Lower leg skin (tissue), 4 donors: ENCODE measurements around the gene TPST1. TPM values are rescaled to one million over a fixed set of nuclear protein-coding genes. Genes with fewer than 3 reads are reported as not detected.

Experiments
- DNase-seq, 2 donors: peaks; one replicate each; pipeline ENCODE4 v3.0.0-alpha.2; 2019; ENCODE audit warnings: low spot score in 2 of 2
- H3K4me3 ChIP-seq: fragments of 200-600 bp; sonication (generic); 2 replicates; pipeline ENCODE4 v1.5.1; 2017; ENCODE audit warnings: mild to moderate bottlenecking, low read depth; ENCODE audit not compliant: poor library complexity, severe bottlenecking
- POLR2A ChIP-seq, 2 donors: fragments of 450-650 bp; IDR thresholded peaks; one replicate each; pipeline ENCODE4 v1.6.1; 2016 to 2017; ENCODE audit warnings: antibody characterized with exemption in 2 of 2, mild to moderate bottlenecking in 1 of 2, moderate library complexity in 1 of 2
- WGBS, 2 donors: methylation state at CpG; one replicate each; pipeline ENCODE4 v1.1.5; 2018; 5-methylcytosine and 5-hydroxymethylcytosine counted together
- intact Hi-C: fragments of 100-400 bp; cut with DNase I; formaldehyde crosslinking; loops from one replicate; pipeline ENCODE4 v1.15.0; 2023; ENCODE audit warnings: low total_unique reads
- total RNA-seq, 4 donors: library from RNA; depleted of rRNA; stranded (reverse); fragments of >200 nt; gene quantifications; one replicate each; pipeline ENCODE4 v1.1.0, GENCODE V29; 2016
- TF ChIP-seq, protein P1 (sequence below), 3 donors: fragments of 450-650 bp; IDR thresholded peaks; one replicate each; pipeline ENCODE4 v1.5.1; 2016; ENCODE audit warnings: antibody characterized with exemption in 3 of 3, mild to moderate bottlenecking in 3 of 3, moderate library complexity in 2 of 3

The TPST1 gene
- total RNA-seq, 4 donors from 2014 or later: 10.1 to 12.8 (median 11.2) TPM

DNA sequence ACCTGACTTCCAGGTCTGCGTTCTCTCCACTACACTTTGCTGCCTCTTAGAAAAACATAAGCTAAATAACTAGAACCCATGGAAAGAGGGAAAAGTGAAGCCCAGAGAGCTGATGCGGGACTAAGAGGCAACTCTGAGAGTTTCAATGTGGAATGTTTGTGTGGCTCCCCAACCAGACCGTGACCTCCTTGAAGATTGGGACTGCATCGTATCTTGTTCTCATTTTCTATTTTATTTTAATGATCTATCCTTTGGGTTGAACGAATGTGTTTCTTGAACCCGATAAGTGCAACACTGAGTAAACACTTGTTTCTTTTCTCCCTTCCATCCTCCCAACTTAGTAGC lies 77.4 kb downstream of the TPST1 start:
- 87% methylated on average over 6 of the region's 6 CpGs for WGBS, 2 donors
- DNase-seq: no peak
- TF ChIP-seq POLR2A (IDR thresholded peaks at IDR 0.05): no peak
- TF ChIP-seq, protein P1, sequence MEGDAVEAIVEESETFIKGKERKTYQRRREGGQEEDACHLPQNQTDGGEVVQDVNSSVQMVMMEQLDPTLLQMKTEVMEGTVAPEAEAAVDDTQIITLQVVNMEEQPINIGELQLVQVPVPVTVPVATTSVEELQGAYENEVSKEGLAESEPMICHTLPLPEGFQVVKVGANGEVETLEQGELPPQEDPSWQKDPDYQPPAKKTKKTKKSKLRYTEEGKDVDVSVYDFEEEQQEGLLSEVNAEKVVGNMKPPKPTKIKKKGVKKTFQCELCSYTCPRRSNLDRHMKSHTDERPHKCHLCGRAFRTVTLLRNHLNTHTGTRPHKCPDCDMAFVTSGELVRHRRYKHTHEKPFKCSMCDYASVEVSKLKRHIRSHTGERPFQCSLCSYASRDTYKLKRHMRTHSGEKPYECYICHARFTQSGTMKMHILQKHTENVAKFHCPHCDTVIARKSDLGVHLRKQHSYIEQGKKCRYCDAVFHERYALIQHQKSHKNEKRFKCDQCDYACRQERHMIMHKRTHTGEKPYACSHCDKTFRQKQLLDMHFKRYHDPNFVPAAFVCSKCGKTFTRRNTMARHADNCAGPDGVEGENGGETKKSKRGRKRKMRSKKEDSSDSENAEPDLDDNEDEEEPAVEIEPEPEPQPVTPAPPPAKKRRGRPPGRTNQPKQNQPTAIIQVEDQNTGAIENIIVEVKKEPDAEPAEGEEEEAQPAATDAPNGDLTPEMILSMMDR (IDR thresholded peaks at IDR 0.05): no peak
- H3K4me3 ChIP-seq: no peak overlapping the region
- intact Hi-C loops: no loop called here

DNA sequence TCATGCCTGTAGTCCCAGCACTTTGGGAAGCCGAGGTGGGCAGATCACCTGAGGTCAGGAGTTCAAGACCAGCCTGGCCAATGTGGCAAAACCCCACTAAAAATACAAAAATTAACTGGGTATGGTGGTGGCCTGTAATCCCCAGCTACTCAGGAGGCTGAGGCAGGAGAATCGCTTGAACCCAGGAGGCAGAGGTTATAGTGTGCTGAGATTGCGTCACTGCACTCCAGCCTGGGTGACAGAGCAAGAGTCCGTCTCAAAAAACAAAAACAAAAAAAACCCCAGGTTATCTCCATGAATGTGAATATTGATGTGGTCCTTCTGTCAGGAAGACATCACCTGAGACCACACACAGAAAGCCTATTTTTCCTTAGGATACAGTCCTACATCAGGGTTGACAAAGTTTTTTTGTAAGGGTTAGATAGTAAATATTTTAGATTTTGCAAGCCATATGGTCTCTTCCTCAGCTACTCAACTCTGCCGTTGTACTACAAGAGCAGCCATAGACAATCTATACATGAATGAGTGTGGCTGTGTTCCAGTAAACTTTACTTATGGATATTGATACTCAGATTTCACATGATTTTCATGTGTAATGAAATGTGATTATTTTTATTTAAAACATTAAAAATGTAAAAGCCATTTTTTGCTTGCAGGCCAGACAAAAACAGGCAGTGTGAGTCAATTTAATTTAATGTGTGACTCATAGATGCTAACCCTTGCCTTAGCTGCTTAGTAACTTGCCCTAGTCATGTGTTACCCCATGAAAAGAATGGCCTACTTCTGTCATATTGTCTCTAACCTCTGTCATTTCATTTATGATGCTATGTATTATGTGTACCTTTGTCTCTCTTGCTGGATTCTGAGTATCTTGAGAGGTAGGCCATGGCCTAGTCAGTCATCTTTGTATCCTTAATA lies 78.1 kb downstream of the TPST1 start:
- H3K4me3 ChIP-seq: no peak overlapping the region
- WGBS, 2 donors: 78 to 85% methylated on average over 5 of the region's 5 CpGs
- DNase-seq: no peak
- intact Hi-C loops: no loop called here
- TF ChIP-seq POLR2A (IDR thresholded peaks at IDR 0.05): no peak
- TF ChIP-seq, protein P1 (IDR thresholded peaks at IDR 0.05): no peak

DNA sequence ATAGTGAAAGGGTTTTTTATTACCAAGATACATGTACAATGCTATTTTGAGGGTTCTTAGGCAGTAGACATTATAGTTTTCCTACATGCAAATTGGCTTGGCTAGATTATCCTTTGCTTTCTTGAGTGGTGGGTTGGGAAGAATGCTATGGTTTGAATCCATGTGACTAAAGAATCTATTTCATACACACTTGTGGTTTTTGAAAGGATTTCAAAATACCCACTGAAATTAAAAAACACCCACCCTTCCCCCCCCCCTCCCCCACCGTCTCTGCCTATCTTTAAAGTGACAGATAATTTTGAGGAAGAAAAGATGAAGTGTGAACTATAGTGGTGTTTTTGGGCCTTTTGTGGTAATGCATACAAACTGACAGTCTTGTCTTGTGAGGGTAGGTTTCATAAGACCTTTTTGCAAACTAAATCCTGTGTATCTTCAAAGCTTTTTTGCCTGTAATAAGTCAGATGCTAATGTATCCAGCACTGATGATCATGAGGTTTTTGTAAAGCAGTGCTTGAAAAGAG lies 90.9 kb downstream of the TPST1 start:
- no peak overlapping the region for H3K4me3 ChIP-seq
- TF ChIP-seq, protein P1 (IDR thresholded peaks at IDR 0.05): no peak
- TF ChIP-seq POLR2A (IDR thresholded peaks at IDR 0.05): no peak
- DNase-seq: no peak
- WGBS, 2 donors: 47 to 50% methylated on average over 1 of the region's 1 CpG
- intact Hi-C loops: no loop called here

DNA sequence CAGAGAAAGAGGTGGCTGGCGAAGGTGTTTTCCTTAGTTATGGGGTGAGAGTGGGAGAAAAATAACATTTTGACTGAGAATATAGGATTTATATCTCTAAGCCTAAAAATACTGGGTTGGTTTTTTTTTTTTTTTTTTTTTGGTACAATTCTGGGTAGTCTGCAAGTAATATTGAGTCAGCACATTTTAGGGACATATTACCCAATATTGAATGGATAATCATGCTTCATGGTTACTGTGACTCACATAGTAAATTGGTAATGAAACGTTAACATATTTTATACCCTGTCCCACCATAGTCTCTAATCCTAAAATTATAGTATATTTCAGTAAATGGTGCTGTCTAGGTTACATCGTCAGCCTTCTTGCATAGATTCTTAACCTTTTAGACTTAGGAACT lies 91.4 kb downstream of the TPST1 start:
- H3K4me3 ChIP-seq: no peak overlapping the region
- no peak for DNase-seq
- WGBS, 2 donors: 73 to 81% methylated on average over 3 of the region's 3 CpGs
- no peak for TF ChIP-seq POLR2A (IDR thresholded peaks at IDR 0.05)
- TF ChIP-seq, protein P1 (IDR thresholded peaks at IDR 0.05): no peak
- intact Hi-C loops: no loop called here

DNA sequence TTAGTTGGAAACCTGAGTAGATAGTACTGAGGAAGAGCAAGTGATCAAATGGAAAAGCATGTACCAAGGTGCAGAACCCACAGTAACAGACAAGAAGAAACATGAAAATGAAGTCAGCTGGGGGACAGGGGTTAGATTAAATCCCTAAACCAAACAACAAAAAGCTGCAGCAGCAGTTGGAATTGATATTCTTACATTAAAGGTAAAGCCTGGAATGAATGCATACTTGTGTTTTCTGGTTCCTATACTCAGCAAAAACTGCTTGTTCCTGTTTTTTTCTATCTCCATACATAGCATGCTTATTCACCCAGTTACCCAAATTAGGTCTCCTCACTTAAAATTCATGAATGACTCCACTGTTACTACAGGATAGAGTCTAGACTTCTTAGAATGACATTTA lies 92.4 kb downstream of the TPST1 start:
- no peak overlapping the region for H3K4me3 ChIP-seq
- DNase-seq: no peak
- intact Hi-C loops: no loop called here
- TF ChIP-seq, protein P1 (IDR thresholded peaks at IDR 0.05): no peak
- TF ChIP-seq POLR2A (IDR thresholded peaks at IDR 0.05): no peak
